GM12872 (cell line): ENCODE measurements around the gene INVS.

Experiments
- CTCF ChIP-seq: IDR thresholded peaks from 3 replicates; pipeline ENCODE4 v1.5.1; 2011; ENCODE audit warnings: low read depth, mild to moderate bottlenecking, low read length, moderate library complexity; ENCODE audit not compliant: insufficient read depth

Gene INVS

GRCh38 chr9:100170556-100170955 is 71.5 kb downstream of the INVS start:
- TF ChIP-seq CTCF = no peak

DNA sequence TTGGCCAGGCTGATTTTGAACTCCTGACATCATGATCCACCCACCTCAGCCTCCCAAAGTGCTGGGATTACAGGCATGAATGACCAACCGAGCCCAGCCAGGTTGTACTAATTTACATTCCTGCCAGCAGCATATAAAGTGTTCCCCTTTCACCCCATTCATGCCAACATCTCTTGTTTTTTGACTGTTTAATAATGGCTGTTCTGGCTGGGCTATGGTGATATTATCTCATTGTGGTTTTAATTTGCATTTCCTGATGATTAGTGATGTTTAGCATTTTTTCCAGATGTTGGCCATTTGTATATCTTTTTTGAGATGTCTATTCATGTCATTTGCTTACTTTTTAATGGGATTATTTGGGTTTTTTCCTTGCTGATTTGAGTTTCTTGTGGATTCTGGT is 87.3 kb downstream of the INVS start:
- no peak for TF ChIP-seq CTCF

DNA sequence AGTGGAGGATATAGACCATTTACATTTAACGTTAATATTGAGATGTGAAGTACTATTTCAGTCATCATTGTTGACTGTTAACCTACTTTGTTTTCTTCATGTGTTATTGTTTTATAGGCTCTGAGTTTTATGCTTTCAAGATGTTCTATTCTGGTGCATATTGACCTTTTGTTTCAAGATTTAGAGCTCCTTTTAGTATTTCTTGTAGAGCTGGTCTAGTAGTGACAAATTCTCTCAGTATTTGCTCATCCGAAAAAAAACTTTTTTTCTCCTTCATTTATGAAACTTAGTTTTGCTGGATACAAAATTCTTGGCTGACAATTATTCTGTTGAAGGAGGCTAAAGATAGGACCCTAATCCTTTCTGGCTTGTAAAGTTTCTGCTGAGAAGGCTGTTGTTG is 91.3 kb downstream of the INVS start:
- no peak for TF ChIP-seq CTCF

DNA sequence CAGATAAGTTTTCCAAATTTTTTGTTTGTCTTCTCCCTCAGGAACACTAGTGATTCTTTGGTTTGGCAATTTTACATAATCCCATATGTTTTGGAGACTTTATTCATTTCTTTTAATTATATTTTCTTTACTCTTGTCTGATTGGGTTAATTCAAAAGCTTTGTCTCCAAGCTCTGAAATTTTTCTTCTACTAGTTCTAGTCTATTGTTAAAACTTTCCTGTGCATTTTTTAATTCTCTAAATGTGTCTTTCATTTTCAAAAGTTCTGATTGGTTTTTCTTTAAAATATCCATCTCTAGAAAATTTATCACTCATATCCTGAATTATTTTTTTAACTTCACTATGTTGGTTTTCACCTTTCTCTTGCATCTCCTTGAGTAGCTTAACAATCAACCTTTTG is 92.2 kb downstream of the INVS start:
- TF ChIP-seq CTCF = no peak

DNA sequence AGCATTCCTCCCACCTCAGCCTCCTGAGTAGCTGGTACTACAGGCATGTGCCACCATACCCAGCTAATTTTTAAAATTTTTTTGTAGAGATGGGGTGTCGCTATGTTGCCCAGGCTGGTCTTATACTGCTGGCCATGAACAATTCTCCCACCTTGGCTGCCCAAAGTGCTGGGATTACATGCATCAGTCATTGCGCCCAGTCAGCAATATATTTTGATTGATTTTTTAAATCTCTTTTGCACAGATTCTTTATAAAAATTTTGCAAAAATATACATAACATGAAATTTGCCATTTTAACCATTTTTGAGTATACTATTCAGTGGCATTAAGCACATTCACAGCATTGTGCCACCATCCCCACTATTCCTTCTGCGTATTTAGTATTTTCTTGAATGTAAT is 94.0 kb downstream of the INVS start:
- no peak for TF ChIP-seq CTCF

GRCh38 chr9:100196215-100196614 is 97.2 kb downstream of the INVS start:
- no peak for TF ChIP-seq CTCF

DNA sequence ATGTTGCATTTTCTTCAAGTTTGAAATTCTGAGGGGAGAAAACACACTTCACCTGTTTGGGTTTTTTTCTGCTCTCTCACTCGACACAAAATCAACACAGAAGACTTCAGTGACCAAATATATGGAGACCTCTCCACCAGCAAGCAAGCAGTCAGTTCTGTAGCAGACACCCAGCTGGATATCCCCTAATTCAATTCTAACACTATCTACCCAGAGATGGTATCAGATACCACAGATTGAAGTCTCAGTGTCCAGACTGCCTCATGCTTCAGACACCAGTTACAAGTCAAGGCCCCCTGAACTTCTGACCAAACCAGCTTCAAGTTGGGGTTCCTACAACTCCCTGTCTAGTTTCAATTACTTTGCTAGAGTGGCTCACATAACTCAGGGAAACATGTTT is 97.8 kb downstream of the INVS start:
- TF ChIP-seq CTCF = no peak

DNA sequence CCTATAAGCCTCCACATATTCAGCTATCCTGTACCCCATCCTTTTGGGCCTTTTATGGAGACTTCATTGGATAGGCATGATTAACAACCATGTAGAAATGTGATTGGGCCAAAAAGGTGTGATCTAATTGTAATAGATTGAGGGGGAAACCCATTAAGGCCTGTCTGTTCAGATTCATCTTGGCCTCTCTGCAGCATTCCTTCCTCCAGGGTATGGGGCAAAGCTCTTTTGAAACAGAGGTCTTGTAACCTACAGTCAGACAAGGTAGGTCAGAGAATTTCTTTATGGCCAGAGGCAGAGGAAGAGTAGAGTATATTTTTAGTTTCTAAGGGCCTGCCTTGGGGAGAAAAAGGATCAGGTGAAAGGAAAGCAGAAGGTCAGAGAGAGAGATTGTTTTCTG is 98.5 kb downstream of the INVS start:
- TF ChIP-seq CTCF = no peak
